ENCODE measurements around the gene FMNL2.
A peak's percentile ranks its signal among the peaks of the same experiment; 100 is the strongest.

FMNL2 gene

GRCh38 chr2:152426801-152427200 is 91.8 kb downstream of the FMNL2 start:
- DNase-seq (ENCODE audit: low read depth) = no peak

DNA sequence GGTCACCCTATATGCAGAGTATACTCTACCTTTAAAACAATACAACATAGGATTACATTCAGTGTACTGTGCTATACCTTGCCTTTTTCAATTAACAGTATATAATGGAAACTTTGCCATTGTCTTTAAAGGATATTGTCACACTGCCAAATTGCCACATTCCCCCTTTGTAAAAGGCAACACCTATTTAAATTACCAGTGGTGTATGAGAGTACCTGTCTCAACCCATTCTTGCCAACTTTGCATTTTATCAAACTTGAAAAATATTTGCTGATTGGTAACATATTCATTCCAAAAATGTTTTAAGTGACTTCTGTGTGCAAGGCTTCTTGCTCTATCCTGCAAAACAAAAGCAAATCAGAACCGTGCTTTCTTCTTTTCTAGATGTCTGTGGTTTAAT is 92.9 kb downstream of the FMNL2 start:
- DNase-seq (ENCODE audit: low read depth) = no peak

- DNase-seq (ENCODE audit: low read depth) = no peak
These were observed 94.0 kb downstream of the FMNL2 start for GRCh38 chr2:152428800-152429582.

DNA sequence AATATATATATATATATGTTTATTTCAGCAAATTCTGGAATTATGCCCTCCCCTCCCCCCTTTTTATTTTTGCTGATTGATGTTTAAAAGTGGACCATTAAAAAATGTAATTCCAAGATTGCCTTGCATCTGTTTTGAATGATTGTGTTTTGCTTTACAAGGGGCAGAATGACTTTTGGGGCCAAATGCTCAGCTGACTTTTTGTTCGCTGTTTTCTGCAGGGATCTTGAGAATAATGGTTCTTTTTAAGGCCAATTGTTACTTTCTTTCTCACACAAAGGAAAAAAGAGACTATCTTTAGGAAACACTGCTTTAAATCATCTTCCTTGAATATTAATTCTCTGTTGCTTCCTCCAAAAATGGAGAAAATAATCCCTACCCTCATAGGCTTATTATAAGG is 95.9 kb downstream of the FMNL2 start:
- DNase-seq (ENCODE audit: low read depth) = no peak

- no peak for DNase-seq (ENCODE audit: low read depth)
These were observed 96.6 kb downstream of the FMNL2 start for GRCh38 chr2:152431370-152432098.

DNA sequence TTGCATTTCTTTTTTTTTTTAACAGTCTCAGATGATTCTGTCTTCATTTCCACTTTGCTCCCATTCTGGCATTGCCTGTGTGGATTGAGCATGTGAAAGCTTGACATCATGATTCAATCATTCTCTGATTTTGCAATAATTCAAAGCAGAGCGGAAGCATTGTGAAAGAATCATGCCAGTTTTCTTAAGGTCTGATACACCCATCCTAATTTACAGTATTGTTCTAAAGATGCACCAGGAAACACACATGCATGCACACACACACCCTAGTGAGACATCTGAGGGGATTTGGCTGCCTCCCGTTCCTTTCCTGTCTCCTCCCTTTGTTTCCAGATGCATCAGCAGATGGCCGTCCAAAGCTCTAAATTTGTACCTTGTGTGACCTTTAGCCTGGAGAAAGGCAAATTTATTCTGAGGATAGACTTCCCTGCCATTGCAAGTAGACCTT is 97.3 kb downstream of the FMNL2 start:
- DNase-seq (ENCODE audit: low read depth) = peak; percentile 86

- no peak for DNase-seq (ENCODE audit: low read depth)
These were observed 97.8 kb downstream of the FMNL2 start for GRCh38 chr2:152432765-152433164.

DNA sequence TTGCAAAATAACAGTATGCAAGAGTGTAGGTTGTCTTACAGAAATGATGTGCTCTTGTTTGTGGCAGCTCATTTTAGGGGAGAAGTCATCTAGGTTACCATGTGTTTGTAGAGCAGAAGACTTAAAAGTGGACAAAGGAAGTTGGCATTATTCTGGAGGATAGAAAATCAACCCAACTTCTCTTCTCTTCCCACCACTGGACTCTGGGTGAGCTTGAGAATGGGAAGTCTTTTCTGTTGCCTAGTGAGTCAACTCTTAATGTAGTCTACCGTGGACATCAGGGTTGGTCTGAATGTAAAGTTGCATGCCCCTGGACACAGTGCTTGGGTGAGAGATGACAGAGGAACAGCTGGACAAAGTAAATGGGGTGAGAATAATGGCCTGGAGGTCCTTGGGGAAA is 98.3 kb downstream of the FMNL2 start:
- DNase-seq (ENCODE audit: low read depth) = no peak

DNA sequence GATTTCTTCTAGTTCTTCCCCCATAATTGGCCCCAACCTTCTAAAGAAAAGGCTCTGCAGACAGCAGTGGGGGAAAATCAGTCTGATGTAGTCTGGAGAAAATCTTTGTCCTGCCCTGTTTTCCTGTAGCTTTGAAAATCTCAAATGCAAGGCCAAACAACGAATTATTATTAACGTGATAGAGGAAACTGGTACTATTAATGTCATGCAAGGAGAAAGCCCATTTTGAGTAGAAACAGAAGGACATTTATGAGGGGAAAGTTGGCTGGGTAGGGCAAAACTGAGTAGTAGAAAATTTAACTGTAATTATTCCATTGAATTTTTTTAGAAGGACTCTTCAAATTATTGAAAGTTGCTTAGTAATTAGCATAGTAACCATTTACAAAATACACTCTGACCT is 98.8 kb downstream of the FMNL2 start:
- DNase-seq (ENCODE audit: low read depth) = no peak

DNA sequence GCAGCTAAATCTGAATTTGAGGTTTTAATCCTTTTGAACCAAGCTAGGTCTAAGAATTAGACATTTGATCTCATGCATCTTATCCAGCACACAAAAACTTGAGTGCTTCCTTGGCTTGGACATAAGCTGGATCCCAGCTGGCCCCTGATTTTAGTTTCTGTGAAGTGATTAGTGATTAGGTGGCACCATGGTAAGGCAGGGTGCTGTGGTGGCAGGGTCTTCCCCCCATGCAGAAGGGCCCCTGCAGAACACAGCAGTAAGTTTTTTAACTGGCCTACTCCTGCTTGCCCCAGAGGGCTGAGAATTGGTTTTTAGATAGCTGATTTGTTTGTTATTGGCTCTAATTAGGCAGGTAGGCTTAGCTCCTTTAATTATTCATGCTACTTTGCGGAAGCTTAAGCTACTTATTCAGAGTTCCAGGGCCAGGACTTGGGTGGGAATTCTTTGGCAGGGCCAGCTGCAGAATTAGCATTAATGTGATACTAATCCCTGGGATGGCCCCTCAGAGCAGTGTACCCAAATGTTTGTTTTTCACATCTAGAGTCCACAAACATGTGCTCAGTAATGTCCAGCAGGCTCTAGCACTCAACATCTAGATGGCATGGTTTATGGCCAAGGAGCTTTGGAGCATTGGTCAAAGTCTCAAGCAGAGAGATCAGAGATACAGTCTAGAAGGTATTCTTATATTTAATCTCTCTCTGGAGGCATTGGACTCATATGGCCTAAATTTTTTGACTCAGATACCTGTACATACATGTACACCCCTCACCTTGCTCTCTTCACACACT is 99.6 kb downstream of the FMNL2 start:
- DNase-seq (ENCODE audit: low read depth) = no peak

DNA sequence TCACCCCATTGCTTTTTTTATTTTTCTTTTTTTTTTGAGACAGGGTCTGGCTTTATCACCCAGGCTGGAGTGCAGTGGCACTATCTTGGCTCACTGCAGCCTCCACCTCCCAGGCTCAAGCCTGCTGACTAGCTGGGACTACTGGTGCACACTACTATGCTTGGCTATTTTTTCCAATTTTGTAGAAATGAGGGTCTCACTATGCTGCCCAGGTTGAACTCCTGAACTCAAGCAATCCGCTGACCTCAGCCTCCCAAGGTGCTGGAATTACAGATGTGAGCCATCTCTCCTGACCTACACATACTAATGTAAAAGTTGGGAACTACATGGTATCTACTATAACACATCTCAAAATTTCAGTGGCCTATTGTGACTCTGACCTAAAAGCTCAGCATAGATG is 101.2 kb downstream of the FMNL2 start:
- no peak for DNase-seq (ENCODE audit: low read depth)

DNA sequence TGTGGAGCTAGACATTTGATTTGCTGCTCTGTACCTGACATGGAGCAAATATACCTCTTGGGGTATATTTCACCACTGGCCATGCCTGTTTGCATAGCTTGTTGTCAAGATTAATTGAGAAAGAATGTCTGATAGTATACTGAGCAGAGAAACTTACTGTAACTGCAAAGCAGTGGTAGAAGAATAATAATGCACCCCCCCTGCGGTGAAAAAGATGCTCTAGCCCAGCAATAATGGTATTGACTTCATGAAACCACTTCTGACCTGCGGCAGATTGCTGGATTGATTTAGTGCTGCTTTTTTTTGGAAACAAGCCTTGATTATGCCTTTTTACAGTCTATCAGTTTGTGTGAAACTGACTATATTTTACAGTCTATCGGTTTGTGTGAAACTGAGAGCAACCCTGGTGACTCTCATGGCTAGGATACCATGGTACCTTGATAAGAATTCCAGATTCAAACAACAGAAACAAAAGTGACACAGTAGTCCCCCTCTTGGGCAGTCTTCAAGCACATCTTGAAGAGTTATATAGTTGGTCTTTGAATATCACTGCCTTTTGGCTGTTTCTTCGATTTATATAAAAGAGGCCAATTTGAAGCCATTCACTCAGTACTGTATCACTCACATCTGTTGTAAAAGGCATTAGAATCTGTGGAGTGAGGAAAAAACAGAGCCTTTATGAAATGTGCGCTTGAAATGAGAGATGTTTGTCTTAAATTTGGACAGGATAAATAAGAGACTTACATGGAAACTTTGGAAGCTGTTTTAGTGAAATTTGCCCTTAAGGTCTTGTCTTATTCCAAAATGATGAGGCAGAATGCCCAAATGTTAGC is 102.5 kb downstream of the FMNL2 start:
- no peak for DNase-seq (ENCODE audit: low read depth)

DNA sequence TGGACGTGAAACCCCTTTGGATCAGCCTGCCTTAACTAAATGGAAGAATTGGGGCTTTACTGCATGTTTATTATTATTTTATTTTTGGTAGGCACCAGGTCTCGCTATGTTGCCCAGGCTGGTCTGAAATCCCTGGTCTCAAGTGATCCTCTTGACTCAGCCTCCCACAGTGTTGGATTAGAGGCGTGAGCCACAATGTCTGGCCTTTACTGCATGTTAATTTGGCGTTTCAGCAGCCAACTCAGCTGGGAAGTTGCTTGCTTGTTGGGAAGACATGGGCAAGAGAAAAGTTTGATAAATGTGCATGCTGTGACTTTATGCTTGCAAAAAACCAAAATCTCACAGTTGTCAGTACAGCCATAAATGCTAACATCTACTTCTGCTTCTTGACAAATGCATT is 105.1 kb downstream of the FMNL2 start:
- peak; percentile 6 for DNase-seq (ENCODE audit: low read depth)

- no peak for DNase-seq (ENCODE audit: low read depth)
These were observed 105.5 kb downstream of the FMNL2 start for GRCh38 chr2:152440460-152440859.

DNA sequence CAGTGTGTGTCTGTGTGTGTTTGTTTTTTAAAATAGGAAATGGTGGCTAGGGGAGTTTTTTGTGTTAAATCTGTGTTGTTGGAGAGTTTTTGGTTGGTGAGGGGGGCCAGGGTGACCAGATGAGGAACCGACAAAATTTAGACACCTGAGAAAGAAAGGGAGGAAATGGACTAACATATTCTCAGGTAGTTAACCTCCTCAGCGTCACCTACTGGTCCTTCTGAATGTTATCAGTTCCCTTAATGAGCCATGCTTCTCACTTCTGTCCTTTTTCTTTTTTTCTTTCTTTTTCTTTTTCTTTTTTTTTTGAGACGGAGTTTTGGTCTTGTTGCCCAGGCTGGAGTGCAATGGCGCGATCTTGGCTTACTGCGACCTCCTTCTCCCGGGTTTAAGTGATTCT is 107.0 kb downstream of the FMNL2 start:
- no peak for DNase-seq (ENCODE audit: low read depth)

DNA sequence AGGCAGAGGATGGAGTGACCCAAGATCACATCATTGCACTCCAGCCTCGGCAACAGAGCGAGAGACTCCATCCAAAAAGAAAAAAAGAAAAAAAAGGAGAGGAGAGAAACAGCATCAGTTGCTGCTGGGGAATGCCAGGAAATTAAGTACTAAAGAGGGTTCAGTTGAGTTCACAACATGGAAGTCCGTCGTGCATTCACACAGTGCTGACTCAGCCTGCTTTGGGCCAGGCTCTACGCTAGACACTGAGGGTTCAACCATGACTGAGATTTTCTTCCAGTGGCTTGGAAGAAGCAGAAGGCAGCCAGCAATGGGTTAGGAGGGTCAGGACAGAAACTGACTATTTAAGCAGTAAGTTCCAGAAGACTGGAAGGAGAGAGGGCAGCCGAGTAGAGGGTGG is 108.8 kb downstream of the FMNL2 start:
- no peak for DNase-seq (ENCODE audit: low read depth)

GRCh38 chr2:152444448-152444847 is 109.5 kb downstream of the FMNL2 start:
- DNase-seq (ENCODE audit: low read depth) = no peak

GRCh38 chr2:152445375-152445774 is 110.4 kb downstream of the FMNL2 start:
- DNase-seq (ENCODE audit: low read depth) = no peak

DNA sequence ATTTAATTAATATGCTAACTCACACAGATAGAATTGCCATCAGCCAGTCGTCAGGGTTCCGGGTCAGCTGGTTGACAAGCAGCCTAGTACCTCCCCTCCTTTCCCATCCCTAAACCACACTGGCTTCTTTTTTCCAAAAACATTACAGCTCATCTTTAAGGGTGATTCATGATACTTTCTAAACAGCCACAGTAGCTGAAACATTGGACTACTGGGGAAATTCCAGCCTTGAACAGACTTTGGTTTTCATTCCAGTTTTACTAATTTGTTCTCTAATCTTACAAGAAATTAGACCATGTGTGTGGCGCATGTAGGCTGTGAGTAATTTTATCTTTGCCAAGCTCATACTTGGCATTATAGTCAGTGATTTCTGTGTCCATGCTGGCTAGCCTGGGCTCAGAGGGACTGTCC is 110.8 kb downstream of the FMNL2 start:
- DNase-seq (ENCODE audit: low read depth) = peak; percentile 91

DNA sequence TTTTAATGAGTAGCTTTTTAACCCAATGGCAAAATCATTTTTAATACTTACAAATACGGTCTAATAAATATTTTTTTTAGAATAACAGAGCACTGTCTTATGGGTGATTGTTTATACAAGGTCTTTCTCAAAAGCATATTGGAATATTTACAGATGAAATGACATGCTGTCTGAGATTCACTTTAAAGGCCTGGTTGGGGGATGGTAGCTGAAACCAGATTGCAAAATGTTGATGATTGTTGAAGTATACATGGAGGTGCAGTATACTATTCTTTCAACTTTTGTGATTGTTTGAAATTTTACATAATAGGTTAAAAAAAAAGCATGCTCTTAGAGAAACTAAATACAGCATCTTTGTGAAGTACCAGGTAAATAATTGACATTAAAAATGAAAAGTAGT is 111.2 kb downstream of the FMNL2 start:
- DNase-seq (ENCODE audit: low read depth) = no peak

DNA sequence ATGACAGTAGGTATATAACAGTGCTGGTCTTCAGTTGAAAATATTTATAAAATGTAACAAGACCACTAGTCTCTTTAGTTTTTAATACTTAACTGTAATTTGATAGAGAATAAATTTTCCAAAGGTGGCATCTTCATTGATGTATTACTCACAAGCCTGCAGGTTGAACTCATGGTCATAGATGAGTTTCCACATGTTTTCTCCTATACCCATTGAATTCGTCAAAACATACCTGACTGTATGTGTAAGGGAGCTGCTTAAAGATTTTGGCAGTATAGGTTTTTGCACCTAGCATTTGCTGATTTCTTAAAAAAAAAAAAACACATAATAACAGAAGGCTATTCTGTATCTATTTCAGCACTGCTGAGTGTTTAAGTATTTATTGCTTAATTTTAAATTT is 112.9 kb downstream of the FMNL2 start:
- no peak for DNase-seq (ENCODE audit: low read depth)

DNA sequence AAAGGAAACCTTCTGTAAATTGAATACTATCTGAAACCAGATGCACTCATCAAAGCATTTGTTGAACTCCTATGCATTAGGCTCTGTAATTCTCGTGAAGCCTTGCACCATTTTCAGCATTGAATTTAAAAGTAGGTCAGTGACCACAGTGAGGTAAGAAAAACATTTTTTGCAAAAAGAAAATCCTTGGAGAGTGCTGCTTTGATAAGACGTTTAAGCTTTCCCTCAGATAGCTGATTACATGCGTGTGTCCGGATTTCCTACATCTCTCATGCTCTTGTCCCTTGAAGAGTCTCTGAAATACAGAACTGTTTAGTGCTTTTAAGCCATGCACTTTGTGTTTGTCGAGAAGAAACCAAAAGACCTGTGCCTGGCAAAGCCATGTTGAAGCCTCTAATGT is 113.6 kb downstream of the FMNL2 start:
- DNase-seq (ENCODE audit: low read depth) = peak; percentile 30

Data from amniotic epithelial cell (primary cell).